H1 (cell line): Measurements from ENCODE around the gene KDR. TPM values are rescaled to one million over a fixed set of nuclear protein-coding genes. Genes with fewer than 3 reads are reported as not detected.

ENCODE experiments used
- BACH1 ChIP-seq: IDR thresholded peaks from 2 replicates; pipeline ENCODE4 v1.6.1; 2012; ENCODE audit warnings: low read length, improper control_type of control experiment
- BCL11A ChIP-seq, 2 experiments: IDR thresholded peaks; one replicate each; pipeline ENCODE4 v1.6.1; 2011; ENCODE audit warnings: low read depth in 2 of 2, low read length in 2 of 2, mild to moderate bottlenecking in 2 of 2
- CTBP2 ChIP-seq: IDR thresholded peaks from 2 replicates; pipeline ENCODE4 v1.7.0; 2011; ENCODE audit warnings: borderline replicate concordance, mild to moderate bottlenecking, moderate library complexity, mixed read lengths, low read length; ENCODE audit not compliant: insufficient read depth, insufficient read length
- EP300 ChIP-seq, 2 experiments: IDR thresholded peaks; 1 replicate in 1 of 2; 2 replicates in 1 of 2; pipeline ENCODE4 v1.6.1; 2011 to 2012; ENCODE audit warnings: low read depth in 2 of 2, low read length in 2 of 2, mild to moderate bottlenecking in 2 of 2, borderline replicate concordance in 1 of 2, inconsistent platforms in 1 of 2, moderate library complexity in 1 of 2
- EZH2 ChIP-seq: fragments of 200-600 bp; sonication (generic); IDR thresholded peaks from 2 replicates; pipeline ENCODE4 v1.7.1; 2012; ENCODE audit warnings: low read depth, mild to moderate bottlenecking, moderate library complexity, low read length, inconsistent platforms; ENCODE audit not compliant: severe bottlenecking
- polyA plus RNA-seq, 7 experiments: library from polyadenylated mRNA; depleted of rRNA in 3 of 7; stranded (reverse) in 5 of 7; unstranded in 2 of 7; fragments of >200 nt in 5 of 7; fragments of 200-250 nt in 2 of 7; gene quantifications; 1 replicate in 5 of 7; 2 replicates in 1 of 7; 4 replicates in 1 of 7; pipeline versions ENCODE4 v1.2.1 to v1.2.3, GENCODE V29; 2011 to 2013; ENCODE audit warnings: missing spikeins in 2 of 7, mixed read lengths in 2 of 7
- total RNA-seq: library from RNA; stranded (reverse); fragmentation: NEBNext Ultra II Directional; extraction: Animal tissue kit (Norgen Biotek cat#: 25700); gene quantifications from 2 replicates; pipeline ENCODE4 v1.2.1, GENCODE V29; 2021
- TF ChIP-seq, protein P1 (sequence below): fragments of 300-600 bp; sonication (generic); IDR thresholded peaks from 2 replicates; pipeline ENCODE4 v1.7.1; 2012; ENCODE audit warnings: low read length, moderate library complexity, mild to moderate bottlenecking, inconsistent platforms; ENCODE audit not compliant: insufficient replicate concordance
- TF ChIP-seq, protein P2 (sequence below): IDR thresholded peaks from 2 replicates; pipeline ENCODE4 v1.6.1; 2012; ENCODE audit warnings: low read length, inconsistent platforms
- TF ChIP-seq, protein P3 (sequence below): IDR thresholded peaks from 2 replicates; pipeline ENCODE4 v1.6.1; 2011; ENCODE audit warnings: low read depth, mild to moderate bottlenecking, low read length; ENCODE audit not compliant: insufficient read depth

KDR gene
- total and polyA plus RNA-seq, 2 of the 8 experiments (the other 6 are each of a cell fraction or from before 2014, with no cell fraction given), result 69.3 to 106 TPM

DNA sequence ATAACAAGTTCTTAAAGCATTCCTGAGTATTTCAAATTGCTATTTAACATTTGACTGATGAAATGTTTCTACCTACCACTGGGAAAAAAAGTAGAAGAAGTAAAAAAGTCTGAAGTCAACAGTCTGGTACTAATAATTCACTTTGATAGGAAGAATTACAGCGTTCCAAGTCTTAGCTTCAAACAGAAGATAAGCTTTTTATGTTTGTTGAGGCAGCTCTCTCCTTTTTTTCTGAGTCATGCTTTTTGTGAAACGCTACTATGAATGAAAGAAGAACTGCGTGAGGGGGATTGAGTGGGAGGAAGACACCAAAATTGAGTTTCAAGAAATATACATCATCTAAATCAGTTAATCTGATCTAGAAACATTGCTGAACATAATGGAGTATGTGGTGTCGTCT is 13.0 kb upstream of the KDR start (continued):
- TF ChIP-seq, protein P1, sequence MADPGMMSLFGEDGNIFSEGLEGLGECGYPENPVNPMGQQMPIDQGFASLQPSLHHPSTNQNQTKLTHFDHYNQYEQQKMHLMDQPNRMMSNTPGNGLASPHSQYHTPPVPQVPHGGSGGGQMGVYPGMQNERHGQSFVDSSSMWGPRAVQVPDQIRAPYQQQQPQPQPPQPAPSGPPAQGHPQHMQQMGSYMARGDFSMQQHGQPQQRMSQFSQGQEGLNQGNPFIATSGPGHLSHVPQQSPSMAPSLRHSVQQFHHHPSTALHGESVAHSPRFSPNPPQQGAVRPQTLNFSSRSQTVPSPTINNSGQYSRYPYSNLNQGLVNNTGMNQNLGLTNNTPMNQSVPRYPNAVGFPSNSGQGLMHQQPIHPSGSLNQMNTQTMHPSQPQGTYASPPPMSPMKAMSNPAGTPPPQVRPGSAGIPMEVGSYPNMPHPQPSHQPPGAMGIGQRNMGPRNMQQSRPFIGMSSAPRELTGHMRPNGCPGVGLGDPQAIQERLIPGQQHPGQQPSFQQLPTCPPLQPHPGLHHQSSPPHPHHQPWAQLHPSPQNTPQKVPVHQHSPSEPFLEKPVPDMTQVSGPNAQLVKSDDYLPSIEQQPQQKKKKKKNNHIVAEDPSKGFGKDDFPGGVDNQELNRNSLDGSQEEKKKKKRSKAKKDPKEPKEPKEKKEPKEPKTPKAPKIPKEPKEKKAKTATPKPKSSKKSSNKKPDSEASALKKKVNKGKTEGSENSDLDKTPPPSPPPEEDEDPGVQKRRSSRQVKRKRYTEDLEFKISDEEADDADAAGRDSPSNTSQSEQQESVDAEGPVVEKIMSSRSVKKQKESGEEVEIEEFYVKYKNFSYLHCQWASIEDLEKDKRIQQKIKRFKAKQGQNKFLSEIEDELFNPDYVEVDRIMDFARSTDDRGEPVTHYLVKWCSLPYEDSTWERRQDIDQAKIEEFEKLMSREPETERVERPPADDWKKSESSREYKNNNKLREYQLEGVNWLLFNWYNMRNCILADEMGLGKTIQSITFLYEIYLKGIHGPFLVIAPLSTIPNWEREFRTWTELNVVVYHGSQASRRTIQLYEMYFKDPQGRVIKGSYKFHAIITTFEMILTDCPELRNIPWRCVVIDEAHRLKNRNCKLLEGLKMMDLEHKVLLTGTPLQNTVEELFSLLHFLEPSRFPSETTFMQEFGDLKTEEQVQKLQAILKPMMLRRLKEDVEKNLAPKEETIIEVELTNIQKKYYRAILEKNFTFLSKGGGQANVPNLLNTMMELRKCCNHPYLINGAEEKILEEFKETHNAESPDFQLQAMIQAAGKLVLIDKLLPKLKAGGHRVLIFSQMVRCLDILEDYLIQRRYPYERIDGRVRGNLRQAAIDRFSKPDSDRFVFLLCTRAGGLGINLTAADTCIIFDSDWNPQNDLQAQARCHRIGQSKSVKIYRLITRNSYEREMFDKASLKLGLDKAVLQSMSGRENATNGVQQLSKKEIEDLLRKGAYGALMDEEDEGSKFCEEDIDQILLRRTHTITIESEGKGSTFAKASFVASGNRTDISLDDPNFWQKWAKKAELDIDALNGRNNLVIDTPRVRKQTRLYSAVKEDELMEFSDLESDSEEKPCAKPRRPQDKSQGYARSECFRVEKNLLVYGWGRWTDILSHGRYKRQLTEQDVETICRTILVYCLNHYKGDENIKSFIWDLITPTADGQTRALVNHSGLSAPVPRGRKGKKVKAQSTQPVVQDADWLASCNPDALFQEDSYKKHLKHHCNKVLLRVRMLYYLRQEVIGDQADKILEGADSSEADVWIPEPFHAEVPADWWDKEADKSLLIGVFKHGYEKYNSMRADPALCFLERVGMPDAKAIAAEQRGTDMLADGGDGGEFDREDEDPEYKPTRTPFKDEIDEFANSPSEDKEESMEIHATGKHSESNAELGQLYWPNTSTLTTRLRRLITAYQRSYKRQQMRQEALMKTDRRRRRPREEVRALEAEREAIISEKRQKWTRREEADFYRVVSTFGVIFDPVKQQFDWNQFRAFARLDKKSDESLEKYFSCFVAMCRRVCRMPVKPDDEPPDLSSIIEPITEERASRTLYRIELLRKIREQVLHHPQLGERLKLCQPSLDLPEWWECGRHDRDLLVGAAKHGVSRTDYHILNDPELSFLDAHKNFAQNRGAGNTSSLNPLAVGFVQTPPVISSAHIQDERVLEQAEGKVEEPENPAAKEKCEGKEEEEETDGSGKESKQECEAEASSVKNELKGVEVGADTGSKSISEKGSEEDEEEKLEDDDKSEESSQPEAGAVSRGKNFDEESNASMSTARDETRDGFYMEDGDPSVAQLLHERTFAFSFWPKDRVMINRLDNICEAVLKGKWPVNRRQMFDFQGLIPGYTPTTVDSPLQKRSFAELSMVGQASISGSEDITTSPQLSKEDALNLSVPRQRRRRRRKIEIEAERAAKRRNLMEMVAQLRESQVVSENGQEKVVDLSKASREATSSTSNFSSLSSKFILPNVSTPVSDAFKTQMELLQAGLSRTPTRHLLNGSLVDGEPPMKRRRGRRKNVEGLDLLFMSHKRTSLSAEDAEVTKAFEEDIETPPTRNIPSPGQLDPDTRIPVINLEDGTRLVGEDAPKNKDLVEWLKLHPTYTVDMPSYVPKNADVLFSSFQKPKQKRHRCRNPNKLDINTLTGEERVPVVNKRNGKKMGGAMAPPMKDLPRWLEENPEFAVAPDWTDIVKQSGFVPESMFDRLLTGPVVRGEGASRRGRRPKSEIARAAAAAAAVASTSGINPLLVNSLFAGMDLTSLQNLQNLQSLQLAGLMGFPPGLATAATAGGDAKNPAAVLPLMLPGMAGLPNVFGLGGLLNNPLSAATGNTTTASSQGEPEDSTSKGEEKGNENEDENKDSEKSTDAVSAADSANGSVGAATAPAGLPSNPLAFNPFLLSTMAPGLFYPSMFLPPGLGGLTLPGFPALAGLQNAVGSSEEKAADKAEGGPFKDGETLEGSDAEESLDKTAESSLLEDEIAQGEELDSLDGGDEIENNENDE, result no peak
- TF ChIP-seq BACH1 (no peak), BCL11A (IDR thresholded peaks at IDR 0.05; ENCODE audit: low read depth in 2 of 2, low read length in 2 of 2) (no peak), EZH2 (no peak), EP300 (IDR thresholded peaks at IDR 0.05; ENCODE audit: borderline replicate concordance in 1 of 2, low read depth in 2 of 2, low read length in 2 of 2) (no peak), CTBP2 (no peak)
- TF ChIP-seq, protein P2, sequence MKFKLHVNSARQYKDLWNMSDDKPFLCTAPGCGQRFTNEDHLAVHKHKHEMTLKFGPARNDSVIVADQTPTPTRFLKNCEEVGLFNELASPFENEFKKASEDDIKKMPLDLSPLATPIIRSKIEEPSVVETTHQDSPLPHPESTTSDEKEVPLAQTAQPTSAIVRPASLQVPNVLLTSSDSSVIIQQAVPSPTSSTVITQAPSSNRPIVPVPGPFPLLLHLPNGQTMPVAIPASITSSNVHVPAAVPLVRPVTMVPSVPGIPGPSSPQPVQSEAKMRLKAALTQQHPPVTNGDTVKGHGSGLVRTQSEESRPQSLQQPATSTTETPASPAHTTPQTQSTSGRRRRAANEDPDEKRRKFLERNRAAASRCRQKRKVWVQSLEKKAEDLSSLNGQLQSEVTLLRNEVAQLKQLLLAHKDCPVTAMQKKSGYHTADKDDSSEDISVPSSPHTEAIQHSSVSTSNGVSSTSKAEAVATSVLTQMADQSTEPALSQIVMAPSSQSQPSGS, result no peak
- TF ChIP-seq, protein P3, sequence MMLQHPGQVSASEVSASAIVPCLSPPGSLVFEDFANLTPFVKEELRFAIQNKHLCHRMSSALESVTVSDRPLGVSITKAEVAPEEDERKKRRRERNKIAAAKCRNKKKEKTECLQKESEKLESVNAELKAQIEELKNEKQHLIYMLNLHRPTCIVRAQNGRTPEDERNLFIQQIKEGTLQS, result no peak
